NCI-H1436 (cell line): ENCODE results near the gene PPP6R1.
"Not testable (repeated sequence)": the region's sequence is repeated elsewhere in the genome, so short reads cannot be mapped to it uniquely, and the experiment has no call there.

ENCODE experiments used
- DNase-seq: peaks from one replicate; lab custom pipeline; 2025; lab: John Stamatoyannopoulos, UW

The PPP6R1 gene

DNA sequence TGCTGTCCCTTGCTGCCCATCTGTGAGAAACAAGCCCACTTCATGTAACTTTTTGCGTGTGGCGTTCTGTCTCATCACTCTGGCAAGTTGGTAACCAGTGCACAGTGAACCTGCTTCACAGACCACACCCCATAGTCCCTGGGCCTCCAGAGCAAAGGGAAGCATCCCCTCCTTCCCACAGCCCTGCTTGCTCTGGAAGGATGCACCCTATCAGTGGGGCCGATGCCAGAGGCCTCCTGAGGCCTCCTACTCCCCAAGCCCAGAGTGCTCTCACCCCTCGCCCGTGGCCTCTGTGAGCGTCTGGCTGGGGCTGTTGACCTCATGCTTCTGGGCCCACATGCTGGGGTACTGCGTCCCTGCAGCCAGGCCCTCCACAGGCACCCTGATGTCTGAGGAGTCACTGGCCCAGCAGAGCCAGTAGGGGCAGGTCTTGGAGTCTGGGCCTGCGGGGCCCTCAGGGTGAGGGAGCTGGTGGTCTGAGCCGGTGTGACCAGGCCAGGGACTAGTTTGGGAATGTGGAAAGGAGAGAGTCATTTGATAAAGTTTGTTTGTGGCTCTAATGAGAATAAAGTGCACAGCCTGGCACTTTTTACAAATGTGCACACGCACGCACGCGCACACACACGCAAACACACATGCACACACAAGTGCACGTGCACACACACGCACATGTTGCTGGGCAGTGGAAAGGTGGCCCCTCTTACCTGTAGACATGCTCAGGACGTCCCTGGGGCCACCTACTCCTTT is 35.4 kb downstream of the PPP6R1 start:
- DNase-seq = no peak

DNA sequence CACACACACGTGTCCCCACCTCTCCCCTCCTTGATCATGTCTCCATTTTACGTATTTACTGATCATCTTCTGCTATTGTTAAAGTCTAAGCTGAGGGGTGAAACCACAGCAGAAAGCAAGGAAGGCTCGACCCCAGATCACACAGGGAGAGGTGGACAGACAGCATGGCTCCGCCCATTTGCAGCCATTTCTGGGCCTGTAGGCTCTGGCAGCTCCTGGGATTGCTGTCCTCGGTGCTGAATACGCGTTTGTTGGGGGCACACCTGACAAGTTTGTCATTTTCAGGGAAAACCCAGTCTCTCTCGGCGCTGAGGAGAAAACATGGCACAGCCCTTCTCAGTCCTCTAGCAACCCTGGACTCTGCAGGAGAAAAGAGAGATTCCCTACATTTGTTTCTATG is 38.3 kb downstream of the PPP6R1 start:
- no peak for DNase-seq

DNA sequence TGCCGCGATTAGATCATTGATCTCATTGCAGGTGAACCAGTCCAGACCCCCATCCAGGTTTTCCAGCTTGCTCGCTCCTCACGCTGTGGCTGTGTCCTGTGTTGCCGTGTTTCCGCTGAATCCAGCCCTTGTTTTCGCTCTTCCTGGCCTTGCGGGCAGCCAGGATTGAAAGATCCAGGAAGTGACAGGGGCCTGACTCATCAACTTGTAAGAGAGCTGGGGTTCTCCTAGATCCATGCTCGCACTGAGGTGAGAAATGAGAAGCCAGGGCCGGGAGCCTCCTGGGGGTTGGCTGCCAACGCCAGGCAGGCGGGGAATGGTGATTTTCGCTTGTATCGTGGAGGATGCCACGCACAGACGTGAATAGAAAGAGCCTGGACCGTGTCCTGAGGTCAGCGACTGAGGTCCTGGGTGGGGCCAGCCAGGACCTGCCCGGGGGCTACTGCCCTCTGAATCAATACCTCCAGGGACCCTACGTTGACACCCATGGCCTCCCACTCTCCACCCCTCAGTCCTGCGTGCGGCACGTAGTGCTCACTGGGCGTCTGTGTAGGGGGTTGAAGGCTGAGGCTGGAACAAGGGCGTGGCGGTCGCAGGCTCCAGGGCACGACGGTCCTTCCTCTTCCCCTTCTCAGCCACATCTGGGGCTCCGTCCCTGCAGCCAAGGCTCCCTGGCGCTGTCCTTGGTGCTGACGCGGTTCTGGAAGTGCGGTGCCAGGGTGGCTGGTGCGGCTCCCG is 42.2 kb downstream of the PPP6R1 start:
- peak; percentile 97 for DNase-seq

DNA sequence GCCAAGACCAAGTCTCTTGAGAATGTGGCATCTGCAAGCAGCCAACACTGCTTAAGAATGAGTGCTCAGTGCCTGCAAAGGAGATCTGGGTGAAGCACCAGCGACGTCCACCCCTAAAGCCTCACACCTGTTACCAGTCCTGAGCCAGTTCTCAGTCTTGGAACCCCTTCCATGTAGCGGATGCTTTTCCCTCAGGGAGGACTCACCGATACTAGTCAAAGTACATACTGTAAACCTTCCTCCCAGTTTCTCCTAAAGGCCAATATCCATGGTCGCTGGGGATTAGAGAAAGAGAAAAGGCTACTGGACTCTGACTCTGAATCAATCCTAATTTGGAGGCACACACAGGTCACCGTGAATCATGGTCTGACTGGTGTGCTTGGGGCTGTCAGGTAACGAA is 45.3 kb downstream of the PPP6R1 start:
- DNase-seq = no peak

DNA sequence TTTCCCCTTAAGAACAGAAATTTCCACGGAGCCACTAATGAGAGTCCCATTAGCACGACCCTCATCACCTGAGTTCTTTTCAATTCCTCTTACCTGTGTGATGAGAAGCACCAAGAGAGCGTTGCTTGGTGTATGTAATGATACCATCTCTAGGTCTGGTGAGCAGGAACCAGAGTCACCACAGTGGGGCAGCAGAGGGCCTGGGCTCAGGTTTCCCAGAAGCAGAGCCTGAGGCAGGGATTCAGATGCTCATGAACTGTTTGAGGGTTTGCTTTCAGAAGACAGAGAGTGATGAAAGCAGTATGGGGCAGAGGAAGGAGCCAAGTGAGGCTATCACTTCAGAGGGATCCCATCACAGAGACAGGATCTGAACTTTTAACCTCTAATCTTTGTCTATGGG is 46.4 kb downstream of the PPP6R1 start:
- no peak for DNase-seq

DNA sequence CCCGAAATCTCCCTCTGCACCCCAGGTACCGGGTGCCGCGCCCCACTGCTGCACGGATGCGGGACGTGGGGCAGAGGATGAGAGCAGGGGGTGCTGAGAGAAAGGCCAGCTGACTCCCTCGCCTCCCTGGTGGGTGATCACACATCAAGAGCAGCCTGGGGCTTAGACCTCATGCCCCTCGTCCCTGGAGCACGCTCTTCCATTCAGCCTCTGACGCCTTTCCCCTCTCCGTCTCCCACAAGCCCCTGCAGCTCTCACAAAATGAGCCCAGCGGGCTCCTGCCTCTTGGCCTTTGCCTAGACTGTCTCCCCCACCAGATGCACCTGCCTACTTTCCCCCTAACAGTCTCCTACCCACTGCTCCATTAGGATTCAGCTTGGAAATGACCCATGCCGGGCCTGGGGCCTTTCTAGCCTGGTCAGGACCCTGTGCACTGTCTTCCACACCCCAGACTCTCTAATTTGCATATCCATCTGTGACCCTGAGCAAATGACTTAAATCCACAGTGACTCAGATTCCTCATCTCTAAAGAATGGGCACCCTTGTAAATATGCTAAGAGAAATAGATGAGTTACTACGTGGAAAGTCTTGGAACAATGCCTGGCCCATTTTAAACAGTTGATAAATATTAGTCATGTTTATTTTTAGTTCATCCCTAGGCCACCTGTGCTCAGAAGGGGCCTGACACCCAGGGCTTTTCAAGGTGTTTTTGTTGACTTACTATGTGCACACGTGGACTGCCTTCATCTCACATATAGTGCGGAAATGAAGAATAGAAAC is 48.9 kb downstream of the PPP6R1 start:
- peak; percentile 49 for DNase-seq

DNA sequence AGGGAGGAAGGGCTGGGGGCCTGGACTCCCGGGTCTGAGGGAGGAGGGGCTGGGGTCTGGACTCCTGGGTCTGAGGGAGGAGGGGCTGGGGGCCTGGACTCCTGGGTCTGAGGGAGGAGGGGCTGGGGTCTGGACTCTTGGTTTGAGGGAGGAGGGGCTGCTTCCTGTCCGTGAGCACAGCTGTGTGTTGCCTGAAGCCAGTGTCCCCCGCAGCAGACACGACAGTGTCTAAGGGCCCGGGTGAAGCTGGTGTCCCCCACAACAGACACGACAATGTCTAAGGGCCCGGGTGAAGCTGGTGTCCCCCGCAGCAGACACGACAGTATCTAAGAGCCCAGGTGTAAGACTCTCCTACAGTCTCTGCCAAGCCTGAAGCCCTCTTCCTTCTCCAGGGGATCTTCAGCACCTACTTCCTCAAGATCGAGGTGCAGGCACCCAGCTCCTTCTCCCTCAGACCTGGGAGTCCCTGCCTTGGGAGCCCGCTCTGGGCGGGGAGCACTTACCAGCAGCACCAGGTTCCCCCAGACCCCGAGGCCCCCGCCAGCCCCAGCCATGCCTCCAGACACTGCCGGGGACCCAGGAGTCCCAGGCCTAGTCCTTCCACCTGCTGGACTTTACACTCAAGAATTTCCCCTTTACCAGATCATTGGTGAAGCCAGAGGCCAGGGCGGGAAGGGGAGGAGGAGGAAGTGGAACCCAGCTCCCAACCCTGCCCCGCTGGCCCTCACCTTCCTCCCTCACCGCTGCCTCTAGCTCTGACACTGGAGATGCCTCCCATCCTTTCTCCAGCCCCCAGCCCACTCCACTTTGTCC is 49.7 kb downstream of the PPP6R1 start, which contains the start of gene PTPRH:
PTPRH (minus strand) TSS at position 622 of the 813 bp plus-strand sequence; CDS start at position 554, 68 bp downstream.
- DNase-seq = no peak

DNA sequence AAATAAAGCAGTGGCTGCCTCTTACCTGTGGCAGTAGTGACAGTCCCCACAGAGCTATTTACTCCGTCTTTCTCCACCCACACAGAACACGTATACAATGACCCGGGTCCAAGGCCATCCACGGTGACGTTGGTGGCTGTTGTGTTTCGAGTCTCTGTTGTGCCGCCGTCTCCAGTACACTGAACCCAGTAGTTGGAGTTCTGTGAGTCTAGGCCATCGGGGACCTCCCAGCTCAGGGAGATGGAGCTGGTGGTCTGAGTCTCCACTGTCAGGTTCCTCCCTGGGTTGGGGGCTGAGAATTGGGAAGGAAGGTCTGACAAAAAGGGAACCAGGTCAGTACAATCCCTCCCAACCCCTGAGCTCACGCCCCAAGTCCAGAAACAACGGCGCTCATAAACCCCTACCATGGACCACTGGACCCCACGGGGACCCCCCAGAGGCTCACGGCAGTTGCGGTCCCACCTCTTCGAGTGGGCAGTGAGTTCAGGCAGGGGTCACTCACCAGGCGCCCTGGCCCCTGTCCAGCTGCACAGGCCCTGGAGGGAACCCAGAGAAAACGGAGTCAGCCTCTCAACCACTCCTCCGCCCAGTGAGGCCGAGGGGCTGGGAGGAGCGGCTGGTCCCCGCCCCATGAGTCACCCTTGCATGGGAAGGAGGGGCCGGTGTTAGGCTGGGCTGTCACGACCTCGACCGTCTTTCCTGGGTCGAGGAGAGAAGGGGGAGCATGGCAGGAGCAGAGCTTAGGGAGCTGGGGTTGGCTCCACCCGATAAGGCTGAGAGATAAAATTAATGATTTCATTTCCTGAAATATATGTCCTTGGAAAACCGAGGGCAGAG is 51.9 kb downstream of the PPP6R1 start:
- DNase-seq = peak; percentile 74

DNA sequence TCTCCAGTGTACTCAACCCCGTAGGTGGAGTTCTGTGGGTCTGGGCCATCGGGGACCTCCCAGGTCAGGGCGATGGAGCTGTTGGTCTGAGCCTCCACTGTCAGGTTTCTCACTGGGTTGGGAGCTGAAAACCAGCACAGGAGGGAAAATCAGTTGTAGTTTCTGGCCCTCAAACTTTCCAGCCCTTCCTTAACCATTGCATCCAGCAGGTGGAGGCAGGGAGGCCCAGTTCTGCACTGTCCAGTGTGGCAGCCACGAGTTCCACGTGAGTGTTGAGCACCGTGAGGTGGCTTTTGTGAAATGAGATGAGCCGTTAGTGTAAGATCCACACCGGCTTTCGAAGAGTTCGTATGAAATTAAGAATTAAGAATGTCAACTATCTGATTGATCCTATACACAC is 56.6 kb downstream of the PPP6R1 start:
- DNase-seq = not testable (repeated sequence)

DNA sequence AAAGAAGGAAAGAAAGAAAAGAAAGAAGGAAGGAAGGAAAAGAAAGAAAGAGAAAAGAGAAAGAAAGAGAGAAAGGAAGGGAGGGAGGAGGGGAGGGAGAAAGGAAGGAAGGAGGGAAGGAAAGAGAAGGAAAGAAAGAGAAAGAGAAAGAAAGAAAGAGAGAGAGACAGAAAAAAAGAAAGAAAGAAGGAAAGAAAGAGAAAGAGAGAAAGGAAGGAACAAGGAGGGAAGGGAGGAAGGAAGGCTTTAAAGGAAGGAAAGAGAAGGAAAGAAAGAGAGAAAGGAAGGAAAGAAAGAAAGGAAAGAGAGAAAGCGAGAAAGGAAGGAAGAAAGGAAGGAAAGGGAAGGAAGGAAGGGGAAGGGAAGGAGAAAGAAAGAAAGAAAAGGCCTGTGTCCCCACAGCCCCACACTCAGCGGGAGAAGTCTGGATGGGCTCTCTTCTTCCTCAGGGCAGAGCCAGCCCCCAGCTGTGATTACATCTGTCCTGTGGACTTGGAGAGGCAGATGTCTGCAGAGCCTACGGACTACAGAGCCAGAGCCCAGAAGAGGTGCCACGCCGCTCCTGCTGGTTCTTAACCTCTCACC is 59.1 kb downstream of the PPP6R1 start:
- no peak for DNase-seq

DNA sequence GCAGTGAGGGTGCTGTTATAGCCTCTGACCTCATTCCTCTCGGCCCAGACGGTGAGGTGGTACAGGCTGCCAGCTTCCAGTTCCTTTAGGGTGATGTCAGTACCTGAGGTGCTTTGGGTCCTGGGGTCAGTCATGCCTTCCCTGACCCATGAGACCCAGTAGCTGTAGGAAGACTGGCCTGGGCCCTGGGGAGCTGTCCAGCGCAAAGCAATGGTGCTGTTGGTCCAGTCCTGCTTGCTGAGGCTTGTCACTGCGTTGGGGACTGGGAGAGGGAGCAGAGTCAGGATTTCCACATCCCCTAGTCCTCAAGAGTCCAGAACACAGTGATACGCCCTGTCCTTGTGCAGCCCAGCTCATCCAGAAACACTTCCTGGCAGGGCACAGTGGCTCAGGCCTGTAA is 60.2 kb downstream of the PPP6R1 start:
- no peak for DNase-seq

DNA sequence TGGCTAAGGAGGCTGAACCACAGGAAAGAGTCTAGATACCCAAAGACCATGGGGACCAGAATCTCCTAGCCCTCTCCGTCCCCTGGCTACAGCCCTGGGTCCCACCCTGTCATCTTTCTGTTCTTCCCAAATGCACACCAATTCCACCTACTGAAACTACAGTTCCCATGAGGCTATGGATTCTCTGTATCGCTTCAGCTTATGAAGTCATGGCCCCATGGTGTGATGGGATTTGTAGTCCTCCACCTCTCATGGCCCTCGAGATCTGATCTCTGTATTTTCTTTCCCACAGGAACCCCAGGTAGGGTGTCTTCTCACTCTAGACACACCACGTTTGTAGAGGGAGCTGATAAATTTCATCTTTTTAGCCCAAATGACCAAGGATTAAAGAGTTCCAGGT is 61.3 kb downstream of the PPP6R1 start:
- no peak for DNase-seq

DNA sequence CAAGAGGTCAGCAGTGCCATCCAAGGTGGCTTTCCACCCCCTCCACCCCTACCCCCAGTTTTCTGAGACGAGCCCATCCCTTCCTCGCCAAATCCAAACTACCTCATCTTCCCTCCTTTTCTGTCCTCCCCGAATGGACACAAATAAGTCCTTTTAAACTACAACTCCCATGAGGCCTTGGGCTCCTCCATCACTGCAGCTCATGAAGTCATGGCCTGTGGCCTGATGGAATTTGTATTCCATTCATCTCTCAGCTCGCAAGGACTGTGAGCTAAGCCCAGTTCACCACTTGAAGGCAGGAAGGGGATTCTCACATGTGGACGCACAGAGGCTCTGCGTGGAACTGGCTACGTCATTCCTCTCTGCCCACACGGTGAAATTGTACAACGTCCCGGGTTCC is 62.0 kb downstream of the PPP6R1 start:
- DNase-seq = no peak

DNA sequence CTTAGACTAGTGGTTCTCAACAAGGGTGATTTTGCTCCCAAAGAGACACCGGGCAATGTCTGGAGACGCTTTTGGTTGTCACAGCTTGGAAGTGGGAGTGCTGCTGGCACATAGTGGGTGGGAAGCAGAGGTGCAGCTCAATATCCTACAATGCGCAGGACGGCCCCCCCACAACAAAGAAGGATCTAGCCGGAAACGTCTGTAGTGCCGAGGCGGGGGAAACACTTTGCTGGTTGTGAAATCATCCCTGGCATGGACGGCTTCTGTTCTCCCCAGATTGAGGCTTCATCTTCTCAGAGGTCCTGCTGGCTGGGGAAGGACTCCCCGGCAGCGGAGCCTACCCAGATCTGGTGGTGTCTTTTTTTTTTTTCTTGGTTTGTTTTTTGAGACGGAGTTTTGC is 65.3 kb downstream of the PPP6R1 start:
- DNase-seq = no peak

DNA sequence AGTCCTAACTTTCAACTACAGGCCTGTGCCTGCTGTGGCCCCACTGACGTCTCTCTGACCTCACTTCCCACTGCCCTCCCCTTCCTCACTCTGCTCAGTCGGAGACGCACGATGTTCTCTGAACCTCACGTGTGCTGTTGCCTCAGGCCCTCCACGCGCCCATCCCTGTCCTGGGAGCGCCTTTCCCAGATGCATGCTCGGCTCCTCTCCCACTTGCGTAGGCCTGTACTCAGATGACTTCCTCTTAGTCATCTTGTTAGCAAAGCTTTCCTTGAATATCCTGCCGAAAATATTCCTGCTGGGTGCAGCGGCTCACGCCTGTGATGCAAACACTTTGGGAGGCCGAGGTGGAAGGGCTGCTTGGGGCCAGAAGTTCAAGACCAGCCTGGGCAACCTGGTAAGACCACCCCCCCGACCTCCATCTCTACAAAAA is 69.4 kb downstream of the PPP6R1 start:
- no peak for DNase-seq

DNA sequence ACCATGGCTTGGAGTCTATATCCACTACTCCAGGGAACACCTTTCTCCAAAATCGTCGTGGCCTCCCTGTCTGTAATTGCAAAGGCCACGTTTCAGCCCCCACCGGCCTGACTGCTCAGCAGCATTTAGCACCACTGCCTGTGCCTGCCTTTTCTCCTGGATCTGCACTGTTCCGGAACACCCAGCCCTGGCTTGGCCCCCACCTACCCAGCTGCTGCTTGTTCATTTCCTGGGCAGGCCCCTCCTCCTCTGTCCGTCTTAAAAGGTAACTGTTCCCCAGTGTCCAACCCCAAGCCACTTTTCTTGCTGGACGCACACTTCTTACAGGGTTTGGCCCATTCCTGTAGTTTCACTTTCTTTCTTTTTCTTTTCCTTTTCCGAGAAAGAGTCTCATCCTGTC is 70.2 kb downstream of the PPP6R1 start:
- DNase-seq = no peak

DNA sequence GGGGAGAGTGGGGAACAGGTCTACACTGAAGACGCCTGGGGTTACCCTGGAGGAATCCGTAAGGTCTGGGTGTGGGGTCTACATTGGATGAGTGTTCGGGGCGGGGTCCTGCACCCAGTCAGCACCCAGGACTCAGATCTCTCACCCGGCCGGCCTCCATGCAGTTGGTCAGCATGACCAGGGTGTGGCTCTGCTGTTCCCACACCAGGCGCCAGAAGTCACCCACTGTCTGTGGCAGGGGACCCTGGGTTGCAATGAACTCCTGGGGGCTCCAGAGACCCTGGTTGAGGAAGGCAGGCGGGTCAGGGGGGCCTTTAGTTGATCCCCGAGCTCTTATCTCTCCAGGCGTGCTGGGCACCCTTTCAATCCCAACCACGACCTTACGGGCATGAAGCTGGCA is 72.7 kb downstream of the PPP6R1 start:
- no peak for DNase-seq

DNA sequence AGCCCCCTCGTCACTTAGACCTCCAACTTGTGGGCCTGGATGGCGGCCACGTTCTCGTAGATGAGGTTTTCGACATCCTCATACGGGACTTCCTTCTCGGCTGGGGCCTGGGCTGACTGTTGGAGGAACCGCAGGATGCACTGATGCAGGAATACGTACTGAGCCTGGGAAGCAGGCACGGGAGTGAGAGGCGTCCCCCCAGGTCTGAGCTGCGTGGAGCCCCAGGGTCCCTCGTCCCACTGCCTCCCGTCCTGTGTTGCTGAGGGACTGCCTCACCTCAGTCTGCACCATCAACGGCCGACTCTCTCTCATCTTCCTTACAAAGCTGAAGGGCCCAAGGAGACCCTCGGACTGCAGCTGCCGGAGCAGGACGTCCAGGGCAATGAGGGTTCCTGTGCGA is 77.1 kb downstream of the PPP6R1 start:
- no peak for DNase-seq
